Measurements from ENCODE around the gene ADPRH. TPM values are rescaled to one million over a fixed set of nuclear protein-coding genes. Genes with fewer than 3 reads are reported as not detected.

The ADPRH gene
- polyA plus RNA-seq, 2 of the 4 experiments (the other 2 are of a cell fraction): 3.7 to 3.8 TPM

GRCh38 chr3:119555309-119555735 is 24.0 kb upstream of the ADPRH start:
- Histone ChIP-seq H3K4me3 (no peak overlapping the region), H3K9me3 (no peaks in the 10 kb centered on the region), H3K4me1 (0 out of 3 replicates have a peak, but pooled peaks cover 3% of the 10 kb centered on the region), H3K27ac (no peak overlapping the region), H3K4me2 (no peak overlapping the region)
- FAIRE-seq (no peak), DNase-seq (ENCODE audit: low read depth in 1 of 2, low spot score in 1 of 2) (no peak), ATAC-seq (no peak)
- 48% methylated on average over 4 of the region's 4 CpGs for WGBS (ENCODE audit: missing lambda C conversion rate)
- POLR2A ChIA-PET: no interaction called here
- TF ChIP-seq ZSCAN20 (CRISPR knock-in tag; IDR thresholded peaks at IDR 0.05) (no peak), EP300 (IDR thresholded peaks at IDR 0.05) (no peak), KDM5A (IDR thresholded peaks at IDR 0.05) (no peak), JUN (IDR thresholded peaks at IDR 0.05) (no peak), RNF2 (IDR thresholded peaks at IDR 0.05; ENCODE audit: borderline replicate concordance, low read depth) (no peak), POLR2AphosphoS2 (conservative IDR thresholded peaks at IDR 0.05; ENCODE audit: low read length) (no peak), SMC3 (IDR thresholded peaks at IDR 0.05) (no peak), CBX2 (IDR thresholded peaks at IDR 0.05; ENCODE audit: borderline replicate concordance, low read depth) (no peak), RFX5 (IDR thresholded peaks at IDR 0.05) (no peak), PHF8 (IDR thresholded peaks at IDR 0.05; ENCODE audit: borderline replicate concordance, low read depth) (no peak), HMGXB4 (CRISPR knock-in tag; IDR thresholded peaks at IDR 0.05; ENCODE audit: borderline replicate concordance) (no peak), HOXA7 (CRISPR knock-in tag; IDR thresholded peaks at IDR 0.05) (no peak), RARB (CRISPR knock-in tag; IDR thresholded peaks at IDR 0.05) (no peak), BCL3 (IDR thresholded peaks at IDR 0.05) (no peak)
- TF ChIP-seq, protein P1, sequence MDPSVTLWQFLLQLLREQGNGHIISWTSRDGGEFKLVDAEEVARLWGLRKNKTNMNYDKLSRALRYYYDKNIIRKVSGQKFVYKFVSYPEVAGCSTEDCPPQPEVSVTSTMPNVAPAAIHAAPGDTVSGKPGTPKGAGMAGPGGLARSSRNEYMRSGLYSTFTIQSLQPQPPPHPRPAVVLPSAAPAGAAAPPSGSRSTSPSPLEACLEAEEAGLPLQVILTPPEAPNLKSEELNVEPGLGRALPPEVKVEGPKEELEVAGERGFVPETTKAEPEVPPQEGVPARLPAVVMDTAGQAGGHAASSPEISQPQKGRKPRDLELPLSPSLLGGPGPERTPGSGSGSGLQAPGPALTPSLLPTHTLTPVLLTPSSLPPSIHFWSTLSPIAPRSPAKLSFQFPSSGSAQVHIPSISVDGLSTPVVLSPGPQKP (IDR thresholded peaks at IDR 0.05; ENCODE audit: low read depth, low read length): no peak
- TF ChIP-seq, protein P2, sequence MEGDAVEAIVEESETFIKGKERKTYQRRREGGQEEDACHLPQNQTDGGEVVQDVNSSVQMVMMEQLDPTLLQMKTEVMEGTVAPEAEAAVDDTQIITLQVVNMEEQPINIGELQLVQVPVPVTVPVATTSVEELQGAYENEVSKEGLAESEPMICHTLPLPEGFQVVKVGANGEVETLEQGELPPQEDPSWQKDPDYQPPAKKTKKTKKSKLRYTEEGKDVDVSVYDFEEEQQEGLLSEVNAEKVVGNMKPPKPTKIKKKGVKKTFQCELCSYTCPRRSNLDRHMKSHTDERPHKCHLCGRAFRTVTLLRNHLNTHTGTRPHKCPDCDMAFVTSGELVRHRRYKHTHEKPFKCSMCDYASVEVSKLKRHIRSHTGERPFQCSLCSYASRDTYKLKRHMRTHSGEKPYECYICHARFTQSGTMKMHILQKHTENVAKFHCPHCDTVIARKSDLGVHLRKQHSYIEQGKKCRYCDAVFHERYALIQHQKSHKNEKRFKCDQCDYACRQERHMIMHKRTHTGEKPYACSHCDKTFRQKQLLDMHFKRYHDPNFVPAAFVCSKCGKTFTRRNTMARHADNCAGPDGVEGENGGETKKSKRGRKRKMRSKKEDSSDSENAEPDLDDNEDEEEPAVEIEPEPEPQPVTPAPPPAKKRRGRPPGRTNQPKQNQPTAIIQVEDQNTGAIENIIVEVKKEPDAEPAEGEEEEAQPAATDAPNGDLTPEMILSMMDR (IDR thresholded peaks at IDR 0.05): no peak
- TF ChIP-seq, protein P3, sequence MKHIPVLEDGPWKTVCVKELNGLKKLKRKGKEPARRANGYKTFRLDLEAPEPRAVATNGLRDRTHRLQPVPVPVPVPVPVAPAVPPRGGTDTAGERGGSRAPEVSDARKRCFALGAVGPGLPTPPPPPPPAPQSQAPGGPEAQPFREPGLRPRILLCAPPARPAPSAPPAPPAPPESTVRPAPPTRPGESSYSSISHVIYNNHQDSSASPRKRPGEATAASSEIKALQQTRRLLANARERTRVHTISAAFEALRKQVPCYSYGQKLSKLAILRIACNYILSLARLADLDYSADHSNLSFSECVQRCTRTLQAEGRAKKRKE (CRISPR knock-in tag; IDR thresholded peaks at IDR 0.05; ENCODE audit: low read depth): no peak
- CTCF ChIA-PET: no interaction called here

DNA sequence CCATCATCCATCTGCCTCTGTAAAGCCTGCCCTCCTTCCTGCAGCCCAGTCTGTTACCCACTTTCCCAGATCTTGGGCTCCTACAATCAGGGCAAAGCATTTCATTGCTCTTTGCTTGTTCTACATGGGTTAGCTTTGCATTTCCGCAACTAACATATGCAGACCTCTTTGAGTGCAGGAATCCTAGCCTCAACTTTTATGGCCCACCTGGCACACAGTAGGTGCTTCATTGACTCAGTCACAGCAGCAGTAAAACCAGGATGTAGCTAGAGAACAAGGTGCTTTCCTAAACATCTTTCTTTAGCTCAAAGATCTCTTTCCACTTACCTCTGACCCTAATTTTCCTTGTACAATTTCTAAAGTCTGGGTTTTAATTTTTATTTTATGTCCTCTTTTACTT is 23.4 kb upstream of the ADPRH start:
- DNase-seq (ENCODE audit: low read depth in 1 of 2, low spot score in 1 of 2) (no peak), ATAC-seq (no peak), FAIRE-seq (no peak)
- ChIA-PET POLR2A (no interaction called here), CTCF (interaction anchor here (0.7 to 1.0 kb wide), 2 partner anchors 65 to 674 kb away, joined by 3 read pairs; no protein-coding TSS in a partner anchor)
- 0 out of 3 replicates have a peak, but pooled peaks cover 3% of the 10 kb centered on the region for H3K4me1 ChIP-seq
- H3K4me2 ChIP-seq: no peak overlapping the region
- no peak overlapping the region for H3K4me3 ChIP-seq
- no peaks in the 10 kb centered on the region for H3K9me3 ChIP-seq
- H3K27ac ChIP-seq: no peak overlapping the region
- 50% methylated on average over 1 of the region's 1 CpG for WGBS (ENCODE audit: missing lambda C conversion rate)
- TF ChIP-seq KDM1A (IDR thresholded peaks at IDR 0.05; ENCODE audit: low read depth) (no peak), PBX3 (IDR thresholded peaks at IDR 0.05) (no peak), CBX8 (IDR thresholded peaks at IDR 0.05) (no peak), HDAC2 (IDR thresholded peaks at IDR 0.05) (no peak), NPAS2 (CRISPR knock-in tag; IDR thresholded peaks at IDR 0.05; ENCODE audit: borderline replicate concordance) (no peak), FOSL2 (IDR thresholded peaks at IDR 0.05) (no peak), FOSL2 (CRISPR knock-in tag; IDR thresholded peaks at IDR 0.05) (no peak), ESRRA (IDR thresholded peaks at IDR 0.05; ENCODE audit: borderline replicate concordance, low read length) (no peak), CHD4 (IDR thresholded peaks at IDR 0.05; ENCODE audit: borderline replicate concordance) (no peak), EHF (CRISPR knock-in tag; IDR thresholded peaks at IDR 0.05) (no peak), POLR2AphosphoS2 (conservative IDR thresholded peaks at IDR 0.05; ENCODE audit: low read length) (no peak), CHD2 (IDR thresholded peaks at IDR 0.05; ENCODE audit: low read length, partially characterized antibody) (no peak), ZSCAN20 (CRISPR knock-in tag; IDR thresholded peaks at IDR 0.05) (no peak), RAD21 (conservative IDR thresholded peaks at IDR 0.05 in 1 of 2, IDR thresholded peaks at IDR 0.05 in 1 of 2) (no peak), HEYL (CRISPR knock-in tag; IDR thresholded peaks at IDR 0.05) (no peak)

All from A549 (cell line).